NB4 (cell line): ENCODE results near the gene SHC2.

ENCODE experiments used
- DNase-seq: peaks from one replicate; pipeline ENCODE4 v3.0.0; 2010; ENCODE audit warnings: low read depth
- H3K4me3 ChIP-seq: one replicate; pipeline ENCODE4 v1.5.1; 2011; ENCODE audit warnings: mild to moderate bottlenecking, low read depth, low read length, moderate library complexity
- CTCF ChIP-seq: IDR thresholded peaks from one replicate; pipeline ENCODE4 v1.5.1; 2012; ENCODE audit warnings: low read depth, low read length
- MAX ChIP-seq: IDR thresholded peaks from 2 replicates; pipeline ENCODE4 v1.6.1; 2011; ENCODE audit warnings: low read depth, low read length
- MYC ChIP-seq: IDR thresholded peaks from 2 replicates; pipeline ENCODE4 v1.6.1; 2011; ENCODE audit warnings: low read depth, low read length
- POLR2A ChIP-seq: IDR thresholded peaks from 2 replicates; pipeline ENCODE4 v1.6.1; 2011; ENCODE audit warnings: mild to moderate bottlenecking; ENCODE audit not compliant: insufficient read length; ENCODE audit errors: extremely low read depth

SHC2 gene

GRCh38 chr19:371501-372168, 89.2 kb downstream of the SHC2 start:
- no peak for DNase-seq
- TF ChIP-seq MAX: no peak
- no peak for TF ChIP-seq MYC
- no peak for TF ChIP-seq CTCF
- TF ChIP-seq POLR2A: no peak
- no peak overlapping the region for H3K4me3 ChIP-seq

- DNase-seq: no peak
- no peak for TF ChIP-seq POLR2A
- no peak for TF ChIP-seq MAX
- no peak for TF ChIP-seq MYC
- TF ChIP-seq CTCF: no peak
- H3K4me3 ChIP-seq: no peak overlapping the region
Observed at GRCh38 chr19:370641-371330, 90.0 kb downstream of the SHC2 start.

- no peak for DNase-seq
- no peak overlapping the region for H3K4me3 ChIP-seq
- TF ChIP-seq CTCF: no peak
- TF ChIP-seq MYC: no peak
- no peak for TF ChIP-seq MAX
- no peak for TF ChIP-seq POLR2A
Observed at GRCh38 chr19:369876-370275, 91.0 kb downstream of the SHC2 start.

- no peak overlapping the region for H3K4me3 ChIP-seq
- DNase-seq: no peak
- no peak for TF ChIP-seq CTCF
- no peak for TF ChIP-seq MYC
- no peak for TF ChIP-seq MAX
- no peak for TF ChIP-seq POLR2A
Observed at GRCh38 chr19:369256-369655, 91.6 kb downstream of the SHC2 start.

- no peak for DNase-seq
- no peak overlapping the region for H3K4me3 ChIP-seq
- TF ChIP-seq MYC (no peak), MAX (no peak), CTCF (no peak), POLR2A (no peak)
Observed at GRCh38 chr19:368630-369024, 92.2 kb downstream of the SHC2 start.
